CD14-positive monocyte (primary cell): ENCODE data around the gene OR2T8. TPM values are rescaled to one million over a fixed set of nuclear protein-coding genes. Genes with fewer than 3 reads are reported as not detected.
"Not testable (repeated sequence)": the region's sequence is repeated elsewhere in the genome, so short reads cannot be mapped to it uniquely, and the experiment has no call there.

Experiments
- DNase-seq, 3 donors: peaks; one replicate each; pipeline ENCODE4 v3.0.0-alpha.2; 2011 to 2022
- H2AFZ ChIP-seq: 2 replicates; pipeline ENCODE4 v1.6.0; 2012; ENCODE audit warnings: mild to moderate bottlenecking, low read depth, low read length, inconsistent platforms; ENCODE audit not compliant: insufficient read depth, poor library complexity, severe bottlenecking
- H3K27ac ChIP-seq, 2 donors: 1 replicate in 1 of 2; 2 replicates in 1 of 2; pipeline ENCODE4 v1.5.1; 2012 to 2013; ENCODE audit warnings: low read length in 2 of 2, control low read depth in 1 of 2, inconsistent platforms in 1 of 2, low read depth in 1 of 2, mild to moderate bottlenecking in 1 of 2
- H3K27me3 ChIP-seq, 2 donors: one replicate each; pipeline versions ENCODE4 v1.6.0 to v1.6.1; 2011 to 2013; ENCODE audit warnings: low read length in 2 of 2; ENCODE audit not compliant: control insufficient read depth in 2 of 2, insufficient read depth in 2 of 2
- H3K36me3 ChIP-seq, 2 donors: replicated peaks in 1 of 2; 1 replicate in 1 of 2; 2 replicates in 1 of 2; pipeline versions ENCODE4 v1.5.1 to v1.6.1; 2012 to 2013; ENCODE audit warnings: low read length in 2 of 2, control low read depth in 1 of 2, inconsistent platforms in 1 of 2, mild to moderate bottlenecking in 1 of 2; ENCODE audit not compliant: insufficient read depth in 2 of 2, control insufficient read depth in 1 of 2
- H3K4me1 ChIP-seq, 2 donors: 1 replicate in 1 of 2; 2 replicates in 1 of 2; pipeline versions ENCODE4 v1.5.1 to v1.6.1; 2012 to 2013; ENCODE audit warnings: low read length in 2 of 2, control low read depth in 1 of 2, inconsistent platforms in 1 of 2, mild to moderate bottlenecking in 1 of 2, moderate library complexity in 1 of 2; ENCODE audit not compliant: insufficient read depth in 2 of 2, control insufficient read depth in 1 of 2
- H3K4me2 ChIP-seq: replicated peaks from 2 replicates; pipeline ENCODE3; 2012; ENCODE audit warnings: low read length, moderate library complexity, mild to moderate bottlenecking; ENCODE audit not compliant: poor library complexity, severe bottlenecking; ENCODE audit errors: extremely low read depth
- H3K4me3 ChIP-seq, 3 experiments: fragments of 200-600 bp in 1 of 3; sonication (generic) in 1 of 3; replicated peaks in 1 of 3; 1 replicate in 2 of 3; 2 replicates in 1 of 3; pipeline ENCODE4 v1.5.1; 2011 to 2013; ENCODE audit warnings: low read length in 3 of 3, mild to moderate bottlenecking in 3 of 3, control low read depth in 2 of 3, low read depth in 2 of 3, inconsistent platforms in 1 of 3, moderate library complexity in 1 of 3
- H3K79me2 ChIP-seq: 2 replicates; pipeline ENCODE4 v1.6.0; 2012; ENCODE audit warnings: mild to moderate bottlenecking, control low read depth, inconsistent platforms, low read length, moderate library complexity; ENCODE audit not compliant: insufficient read depth
- H3K9ac ChIP-seq: 2 replicates; pipeline ENCODE4 v1.6.0; 2017; ENCODE audit warnings: low read length, mild to moderate bottlenecking; ENCODE audit not compliant: insufficient read depth, poor library complexity, severe bottlenecking
- H3K9me3 ChIP-seq, 2 donors: replicated peaks in 1 of 2; 1 replicate in 1 of 2; 2 replicates in 1 of 2; pipeline versions ENCODE4 v1.5.1 to v1.6.1; 2012 to 2013; ENCODE audit warnings: low read length in 2 of 2, control low read depth in 1 of 2; ENCODE audit not compliant: control insufficient read depth in 1 of 2, insufficient read depth in 1 of 2
- H4K20me1 ChIP-seq: 2 replicates; pipeline ENCODE4 v1.6.0; 2012; ENCODE audit warnings: mild to moderate bottlenecking, low read length, control low read depth, moderate library complexity; ENCODE audit not compliant: insufficient read depth
- H3K27ac Mint-ChIP-seq, 7 donors: one replicate each; pipeline ENCODE4 v1.8.0; 2020; ENCODE audit warnings: mild to moderate bottlenecking in 7 of 7, mixed read lengths in 7 of 7, moderate library complexity in 6 of 7, inconsistent platforms in 2 of 7
- H3K27me3 Mint-ChIP-seq, 3 donors: one replicate each; pipeline ENCODE4 v1.8.0; 2021 to 2022; ENCODE audit warnings: low read depth in 3 of 3, mild to moderate bottlenecking in 3 of 3, mixed read lengths in 3 of 3, moderate library complexity in 3 of 3, inconsistent platforms in 1 of 3
- H3K36me3 Mint-ChIP-seq, 2 donors: one replicate each; pipeline ENCODE4 v1.8.0; 2020; ENCODE audit warnings: mixed read lengths in 2 of 2, inconsistent platforms in 1 of 2, mild to moderate bottlenecking in 1 of 2
- H3K4me1 Mint-ChIP-seq: one replicate; pipeline ENCODE4 v1.8.0; 2020; ENCODE audit warnings: mild to moderate bottlenecking, mixed read lengths
- H3K4me3 Mint-ChIP-seq, 2 donors: one replicate each; pipeline ENCODE4 v1.8.0; 2020; ENCODE audit warnings: mild to moderate bottlenecking in 2 of 2, mixed read lengths in 2 of 2, moderate library complexity in 1 of 2
- H3K9me3 Mint-ChIP-seq, 7 donors: one replicate each; pipeline ENCODE4 v1.8.0; 2020 to 2022; ENCODE audit warnings: mixed read lengths in 7 of 7, mild to moderate bottlenecking in 6 of 7, moderate library complexity in 6 of 7, inconsistent platforms in 2 of 7
- CTCF ChIP-seq: fragments of 200-600 bp; IDR thresholded peaks from one replicate; pipeline ENCODE4 v1.8.0; 2022; ENCODE audit warnings: antibody characterized with exemption, mild to moderate bottlenecking
- WGBS: methylation state at CpG from one replicate; pipeline ENCODE4 v1.1.5; 2013; ENCODE audit warnings: missing lambda C conversion rate; ENCODE audit not compliant: insufficient coverage; 5-methylcytosine and 5-hydroxymethylcytosine counted together
- intact Hi-C, 2 donors: fragments of 100-400 bp; cut with micrococcal nuclease; formaldehyde crosslinking; loops; one replicate each; pipeline versions ENCODE4 v1.15.0 to v1.15.1; 2023
- polyA plus RNA-seq, 3 donors: library from polyadenylated mRNA; depleted of rRNA in 1 of 3; unstranded in 2 of 3; stranded (reverse) in 1 of 3; fragments of 300-500 nt in 2 of 3; fragments of >200 nt in 1 of 3; fragmentation: Illumina TruSeq in 2 of 3; gene quantifications; 1 replicate in 2 of 3; 2 replicates in 1 of 3; pipeline ENCODE4 v1.2.3, GENCODE V29; 2012 to 2021

OR2T8 gene
- polyA plus RNA-seq, 3 donors, result not detected

DNA sequence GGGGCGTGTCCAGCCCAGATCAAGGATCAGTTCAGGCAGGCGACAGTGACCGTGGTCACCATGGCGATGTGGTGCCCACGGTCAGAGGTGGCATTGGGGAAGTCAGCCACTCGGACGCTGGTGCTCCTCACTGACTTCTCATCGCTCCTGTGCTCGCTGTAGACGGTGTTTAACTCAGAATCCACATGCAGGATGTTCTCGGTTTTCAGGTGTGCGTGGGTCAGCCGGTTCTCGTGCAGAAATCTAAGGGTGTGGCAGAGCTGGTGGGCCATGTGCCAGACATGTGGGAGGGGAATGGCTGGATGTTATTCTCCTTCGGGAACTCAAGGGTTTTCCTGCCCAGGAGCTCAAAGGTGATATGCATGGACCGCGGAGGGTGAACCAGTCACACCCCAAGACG lies 16.4 kb downstream of the OR2T8 start:
- Histone ChIP-seq H3K9me3 (peaks cover 6 to 11% of the 10 kb centered on the region in 2 donors), H2AFZ (no peak overlapping the region), H3K27ac (no peak overlapping the region), H3K4me3 (no peak overlapping the region), H3K79me2 (no peaks in the 10 kb centered on the region), H3K4me1 (peaks cover 6% of the 10 kb centered on the region in 2 donors), H4K20me1 (no peaks in the 10 kb centered on the region), H3K9ac (no peak overlapping the region), H3K4me2 (no peak overlapping the region), H3K27me3 (no peaks in the 10 kb centered on the region), H3K36me3 (no peaks in the 10 kb centered on the region)
- DNase-seq, result no peak
- intact Hi-C loops, result no loop called here
- Mint-ChIP-seq H3K4me1 (peaks cover 5% of the 10 kb centered on the region), H3K4me3 (no peak overlapping the region), H3K36me3 (no peaks in the 10 kb centered on the region), H3K27ac (peak overlapping the region in 1 of 7 donors; percentile 33), H3K27me3 (peaks cover 0 to 2% (median 0%) of the 10 kb centered on the region in 3 donors), H3K9me3 (peaks cover 9 to 15% (median 11%) of the 10 kb centered on the region in 7 donors)
- WGBS, result 98% methylated on average over 18 of the region's 18 CpGs
- TF ChIP-seq CTCF, result no peak

DNA sequence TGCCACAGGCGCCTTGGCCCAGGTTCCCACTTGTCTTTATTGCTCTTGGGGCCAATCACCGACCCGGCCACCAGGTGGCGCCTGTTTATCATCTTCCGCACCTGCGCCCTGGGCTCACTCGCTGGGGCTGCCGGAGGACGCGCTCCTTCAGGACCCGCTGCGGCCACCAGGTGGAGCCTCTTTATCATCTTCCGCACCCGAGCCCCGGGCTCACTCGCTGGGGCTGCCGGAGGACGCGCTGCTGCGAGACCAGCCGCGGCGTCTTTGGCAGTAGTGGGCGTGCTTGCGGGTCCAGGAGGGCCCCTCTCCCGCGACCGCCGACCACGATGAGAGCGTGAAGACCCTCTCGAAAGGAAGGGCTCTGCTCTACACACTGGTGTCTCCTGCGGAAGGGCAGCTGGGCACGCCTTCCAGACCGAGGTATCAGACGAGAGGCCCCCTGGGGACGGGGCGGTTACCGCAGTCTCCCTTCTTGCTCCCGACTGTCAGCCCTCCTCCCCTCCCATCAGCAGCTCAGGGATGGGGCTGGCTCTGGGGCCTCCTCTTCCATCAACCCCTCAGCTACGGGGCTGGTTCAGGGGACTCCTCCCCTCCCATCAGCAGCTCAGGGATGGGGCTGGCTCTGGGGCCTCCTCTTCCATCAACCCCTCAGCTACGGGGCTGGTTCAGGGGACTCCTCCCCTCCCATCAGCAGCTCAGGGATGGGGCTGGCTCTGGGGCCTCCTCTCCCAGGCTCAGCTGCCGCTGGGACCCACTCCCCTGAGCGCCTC lies 17.1 kb downstream of the OR2T8 start:
- Histone ChIP-seq H2AFZ (peak overlapping the region; percentile 84), H3K4me3 (peak overlapping the region; percentile 42 to 75 (median 53)), H3K9ac (peak overlapping the region; percentile 63), H3K9me3 (peaks cover 6 to 11% of the 10 kb centered on the region in 2 donors), H3K4me2 (peak overlapping the region; percentile 74)
- H3K79me2 ChIP-seq, H4K20me1 ChIP-seq, H3K27ac Mint-ChIP-seq, H3K36me3 ChIP-seq, H3K27me3 Mint-ChIP-seq, H3K36me3 Mint-ChIP-seq, intact Hi-C loops, H3K4me1 Mint-ChIP-seq, H3K27me3 ChIP-seq, H3K4me1 ChIP-seq, H3K27ac ChIP-seq: not testable (repeated sequence)
- peaks cover 9 to 15% (median 11%) of the 10 kb centered on the region in 7 donors for H3K9me3 Mint-ChIP-seq
- TF ChIP-seq CTCF, result peak; percentile 98
- peak; percentile 64 to 86 (median 71) for DNase-seq
- peak overlapping the region; percentile 75 to 84 for H3K4me3 Mint-ChIP-seq
- WGBS, result 7% methylated on average over 35 of the region's 44 CpGs
